Measurements from ENCODE around the gene IFNLR1.

The IFNLR1 gene

DNA sequence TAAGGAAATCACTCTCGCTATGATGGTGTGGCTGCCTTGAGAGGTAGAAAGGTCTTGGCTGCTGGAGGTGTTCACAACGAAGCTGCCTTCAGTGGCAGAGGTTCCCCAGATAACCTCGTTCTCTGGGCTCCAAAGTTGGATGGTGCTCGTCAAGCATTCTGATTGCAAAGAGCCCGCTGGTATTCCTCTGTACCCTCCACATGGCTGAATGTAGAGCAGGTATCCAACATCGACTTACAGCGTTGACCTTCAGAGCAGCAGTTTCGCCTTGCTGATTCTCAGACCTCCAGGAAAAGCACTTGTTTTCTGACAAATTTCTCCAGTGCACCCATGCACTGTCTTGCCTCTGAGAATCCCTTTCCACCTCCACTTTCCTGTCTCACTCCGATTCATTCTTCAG, 39.9 kb downstream of the IFNLR1 start:
- Histone ChIP-seq H2AFZ (ENCODE audit: low read length) (no peak overlapping the region), H3K27me3 (replicated peaks; ENCODE audit: insufficient read depth, low read length) (no peaks in the 10 kb centered on the region), H3K9me3 (replicated peaks; ENCODE audit: insufficient read depth, low read length) (no peaks in the 10 kb centered on the region), H3K4me3 (ENCODE audit: low read length) (no peak overlapping the region), H3F3A (ENCODE audit: insufficient read depth, low read length) (peaks cover 14% of the 10 kb centered on the region), H3K9ac (ENCODE audit: low read length) (no peak overlapping the region), H3K9me2 (replicated peaks; ENCODE audit: insufficient read depth, low read length) (no peaks in the 10 kb centered on the region), H4K20me1 (ENCODE audit: insufficient read depth, low read length) (no peaks in the 10 kb centered on the region), H3K79me2 (ENCODE audit: low read length) (peaks cover 3% of the 10 kb centered on the region), H3K4me2 (ENCODE audit: low read depth, low read length) (no peak overlapping the region), H3K36me3 (replicated peaks; ENCODE audit: insufficient read depth, low read length) (no peaks in the 10 kb centered on the region), H3K4me1 (ENCODE audit: low read length) (peaks cover 7% of the 10 kb centered on the region; the same call in 1 of the 2 replicates), H3K27ac (ENCODE audit: low read length) (no peak overlapping the region)
- TF ChIP-seq EZH2phosphoT487 (IDR thresholded peaks at IDR 0.05; ENCODE audit: low read length) (no peak), EZH2 (optimal IDR thresholded peaks at IDR 0.05; ENCODE audit: low read depth, low read length) (no peak)
- TF ChIP-seq, protein P1, sequence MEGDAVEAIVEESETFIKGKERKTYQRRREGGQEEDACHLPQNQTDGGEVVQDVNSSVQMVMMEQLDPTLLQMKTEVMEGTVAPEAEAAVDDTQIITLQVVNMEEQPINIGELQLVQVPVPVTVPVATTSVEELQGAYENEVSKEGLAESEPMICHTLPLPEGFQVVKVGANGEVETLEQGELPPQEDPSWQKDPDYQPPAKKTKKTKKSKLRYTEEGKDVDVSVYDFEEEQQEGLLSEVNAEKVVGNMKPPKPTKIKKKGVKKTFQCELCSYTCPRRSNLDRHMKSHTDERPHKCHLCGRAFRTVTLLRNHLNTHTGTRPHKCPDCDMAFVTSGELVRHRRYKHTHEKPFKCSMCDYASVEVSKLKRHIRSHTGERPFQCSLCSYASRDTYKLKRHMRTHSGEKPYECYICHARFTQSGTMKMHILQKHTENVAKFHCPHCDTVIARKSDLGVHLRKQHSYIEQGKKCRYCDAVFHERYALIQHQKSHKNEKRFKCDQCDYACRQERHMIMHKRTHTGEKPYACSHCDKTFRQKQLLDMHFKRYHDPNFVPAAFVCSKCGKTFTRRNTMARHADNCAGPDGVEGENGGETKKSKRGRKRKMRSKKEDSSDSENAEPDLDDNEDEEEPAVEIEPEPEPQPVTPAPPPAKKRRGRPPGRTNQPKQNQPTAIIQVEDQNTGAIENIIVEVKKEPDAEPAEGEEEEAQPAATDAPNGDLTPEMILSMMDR (IDR thresholded peaks at IDR 0.05; ENCODE audit: low read length) = no peak
- DNase-seq = no peak

DNA sequence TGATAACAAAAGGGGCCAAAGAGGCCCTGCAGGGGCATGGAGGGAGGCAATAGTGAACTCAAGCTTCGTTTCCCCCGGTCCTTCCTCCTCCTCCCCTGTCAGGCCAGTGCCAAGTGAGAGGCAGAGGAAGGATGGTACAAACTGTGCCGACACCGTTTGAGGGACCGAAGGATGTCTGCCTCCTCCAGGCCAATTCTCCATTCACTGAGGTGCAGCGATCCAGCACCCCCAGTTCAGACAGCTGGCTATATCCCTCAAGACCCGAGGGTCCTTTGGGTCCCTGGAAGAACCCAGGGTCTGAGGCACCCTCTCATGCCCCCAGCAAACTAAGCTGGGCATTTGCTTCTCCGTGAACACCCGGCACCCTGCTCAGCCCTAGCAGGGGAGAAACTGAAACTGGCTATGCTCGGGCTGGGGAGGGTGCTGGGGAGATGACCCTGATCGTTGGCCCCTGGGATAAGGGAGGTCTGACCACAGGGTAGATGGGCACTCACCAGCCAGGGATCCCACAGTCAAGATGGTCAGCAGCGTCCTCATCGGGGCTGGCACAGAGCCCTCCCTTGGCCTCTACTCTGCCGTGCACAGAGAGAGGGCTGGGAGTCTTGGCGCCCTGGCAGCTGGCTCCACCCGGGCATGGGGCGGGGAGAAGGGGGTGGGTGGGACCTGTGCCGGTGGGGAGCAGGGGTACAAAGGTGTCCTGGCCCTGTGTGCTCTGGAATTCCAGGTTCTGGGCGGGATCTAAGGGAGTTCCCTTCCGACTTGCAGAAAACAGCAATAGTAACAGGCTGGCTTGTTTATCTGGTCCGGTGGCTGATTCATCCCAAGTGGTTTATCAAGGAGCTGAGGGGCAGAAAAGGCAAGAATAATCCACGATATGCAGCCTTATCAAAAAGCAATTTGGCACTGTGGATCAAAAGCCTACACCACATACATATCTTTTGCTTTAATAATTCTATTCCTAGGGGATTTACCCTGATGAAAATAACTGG, 44.2 kb downstream of the IFNLR1 start, which contains the start of gene IL22RA1:
Gene IL22RA1, minus strand, starts transcription at position 595 of the 989 bp plus-strand sequence. Its CDS starts 58 bp downstream, at position 537.
- Histone ChIP-seq H3K9ac (ENCODE audit: low read length) (peak within 1 kb of the TSS; percentile 69), H4K20me1 (ENCODE audit: insufficient read depth, low read length) (no peaks in the 10 kb centered on the region), H3K27me3 (replicated peaks; ENCODE audit: insufficient read depth, low read length) (no peaks in the 10 kb centered on the region), H2AFZ (ENCODE audit: low read length) (peak within 1 kb of the TSS; percentile 98), H3K4me2 (ENCODE audit: low read depth, low read length) (peak within 1 kb of the TSS; percentile 97), H3K27ac (ENCODE audit: low read length) (peak within 1 kb of the TSS; percentile 3; the same call in 1 of the 2 replicates), H3F3A (ENCODE audit: insufficient read depth, low read length) (no peaks in the 10 kb centered on the region), H3K36me3 (replicated peaks; ENCODE audit: insufficient read depth, low read length) (no peaks in the 10 kb centered on the region), H3K9me3 (replicated peaks; ENCODE audit: insufficient read depth, low read length) (no peaks in the 10 kb centered on the region), H3K9me2 (replicated peaks; ENCODE audit: insufficient read depth, low read length) (no peaks in the 10 kb centered on the region), H3K4me3 (ENCODE audit: low read length) (peak within 1 kb of the TSS; percentile 88), H3K4me1 (ENCODE audit: low read length) (peaks cover 6% of the 10 kb centered on the region; the same call in 1 of the 2 replicates), H3K79me2 (ENCODE audit: low read length) (peaks cover 10% of the 10 kb centered on the region)
- TF ChIP-seq EZH2 (optimal IDR thresholded peaks at IDR 0.05; ENCODE audit: low read depth, low read length) = no peak
- TF ChIP-seq, protein P1 (IDR thresholded peaks at IDR 0.05; ENCODE audit: low read length) = peak; percentile 12; the same call in 1 of the 2 replicates
- no peak for TF ChIP-seq EZH2phosphoT487 (IDR thresholded peaks at IDR 0.05; ENCODE audit: low read length)
- peak; percentile 38 for DNase-seq

DNA sequence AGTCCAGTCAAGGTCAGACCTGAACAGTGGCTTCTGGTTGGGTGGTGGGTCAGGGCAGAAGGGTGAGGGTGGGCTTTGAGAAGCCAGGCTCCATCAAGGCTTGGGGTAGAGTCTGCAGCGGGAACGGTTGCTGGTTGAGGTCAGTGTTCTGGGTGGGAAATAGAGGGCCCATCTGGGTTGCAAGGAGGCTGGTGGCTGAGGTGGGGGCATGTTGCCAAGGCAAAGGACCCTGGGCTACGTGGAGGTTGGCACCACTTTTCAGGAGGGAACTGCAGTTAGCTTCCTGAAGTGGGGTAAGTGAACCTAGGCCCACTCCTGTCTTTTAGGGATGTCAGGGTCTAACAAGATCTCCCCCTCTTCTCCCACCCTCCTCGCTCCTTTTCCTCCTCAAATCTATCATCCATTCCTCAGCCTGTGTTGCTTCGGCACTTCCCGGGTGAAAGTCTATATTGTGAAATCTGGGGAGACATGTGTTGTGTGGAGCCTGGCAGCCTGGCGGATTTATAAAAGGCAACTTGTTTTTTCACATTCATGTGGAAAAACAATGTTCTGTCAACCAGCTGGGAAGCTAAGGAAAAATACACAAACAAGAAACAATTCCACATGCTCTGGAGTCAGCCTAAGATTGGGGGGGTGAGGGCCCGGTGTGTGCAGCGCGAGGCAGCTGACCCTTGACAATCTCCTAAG, 45.6 kb downstream of the IFNLR1 start:
- H3K27me3 ChIP-seq (replicated peaks; ENCODE audit: insufficient read depth, low read length) = no peaks in the 10 kb centered on the region
- DNase-seq = no peak
- peaks cover 6% of the 10 kb centered on the region; the same call in 1 of the 2 replicates for H3K4me1 ChIP-seq (ENCODE audit: low read length)
- H3K27ac ChIP-seq (ENCODE audit: low read length) = no peak overlapping the region
- no peak overlapping the region for H3K9ac ChIP-seq (ENCODE audit: low read length)
- no peaks in the 10 kb centered on the region for H3K9me2 ChIP-seq (replicated peaks; ENCODE audit: insufficient read depth, low read length)
- no peaks in the 10 kb centered on the region for H3F3A ChIP-seq (ENCODE audit: insufficient read depth, low read length)
- no peak overlapping the region for H2AFZ ChIP-seq (ENCODE audit: low read length)
- H3K4me3 ChIP-seq (ENCODE audit: low read length) = no peak overlapping the region
- H4K20me1 ChIP-seq (ENCODE audit: insufficient read depth, low read length) = no peaks in the 10 kb centered on the region
- no peak for TF ChIP-seq EZH2 (optimal IDR thresholded peaks at IDR 0.05; ENCODE audit: low read depth, low read length)
- no peak for TF ChIP-seq EZH2phosphoT487 (IDR thresholded peaks at IDR 0.05; ENCODE audit: low read length)
- TF ChIP-seq, protein P1 (IDR thresholded peaks at IDR 0.05; ENCODE audit: low read length) = no peak
- no peak overlapping the region for H3K4me2 ChIP-seq (ENCODE audit: low read depth, low read length)
- H3K79me2 ChIP-seq (ENCODE audit: low read length) = peaks cover 10% of the 10 kb centered on the region
- no peaks in the 10 kb centered on the region for H3K36me3 ChIP-seq (replicated peaks; ENCODE audit: insufficient read depth, low read length)
- H3K9me3 ChIP-seq (replicated peaks; ENCODE audit: insufficient read depth, low read length) = no peaks in the 10 kb centered on the region

All from MM.1S (cell line).